WTC11 (cell line): ENCODE measurements around the gene AHR. TPM values are rescaled to one million over a fixed set of nuclear protein-coding genes. Genes with fewer than 3 reads are reported as not detected.

Experiments
- ATAC-seq: fragments of 200-7000 bp; cut with Tn5 transposase; 2 replicates; pipeline ENCODE4 v1.10.0; 2021; ENCODE audit warnings: mild to moderate bottlenecking, moderate library complexity
- CTCF ChIA-PET: fragments of 300-600 bp; sonication (Branson Sonifier 250); formaldehyde crosslinking; loops from one replicate; lab custom pipeline; 2021; ENCODE audit warnings: antibody characterized with exemption; lab: Charles Lee
- POLR2A ChIA-PET: fragments of 350-600 bp; sonication (Branson Sonifier 250); formaldehyde crosslinking; loops from one replicate; lab custom pipeline; 2021; ENCODE audit warnings: antibody characterized with exemption; lab: Charles Lee
- DNase-seq: peaks from one replicate; pipeline ENCODE4 v3.0.0; 2021; ENCODE audit warnings: low spot score
- H3K27ac Mint-ChIP-seq: 2 replicates; pipeline ENCODE4 v1.8.0; 2021; ENCODE audit warnings: mixed read lengths
- H3K27me3 Mint-ChIP-seq: 2 replicates; pipeline ENCODE4 v1.8.0; 2021; ENCODE audit warnings: low read depth, mild to moderate bottlenecking, moderate library complexity, mixed read lengths
- H3K36me3 Mint-ChIP-seq: 2 replicates; pipeline ENCODE4 v1.8.0; 2021; ENCODE audit warnings: mixed read lengths
- H3K4me1 Mint-ChIP-seq: 2 replicates; pipeline ENCODE4 v1.8.0; 2022; ENCODE audit warnings: mixed read lengths
- H3K4me3 Mint-ChIP-seq: 2 replicates; pipeline ENCODE4 v1.8.0; 2021; ENCODE audit warnings: mild to moderate bottlenecking, moderate library complexity, mixed read lengths
- H3K9me3 Mint-ChIP-seq: 2 replicates; pipeline ENCODE4 v1.8.0; 2021; ENCODE audit warnings: mixed read lengths
- CREM ChIP-seq: sonication (generic); formaldehyde crosslinking; IDR thresholded peaks from 2 replicates; pipeline ENCODE4 v1.8.1; 2022; ENCODE audit warnings: mild to moderate bottlenecking, missing genetic modification reagents, moderate library complexity
- ELF4 ChIP-seq: sonication (generic); formaldehyde crosslinking; IDR thresholded peaks from 2 replicates; pipeline ENCODE4 v1.8.1; 2022; ENCODE audit warnings: low read depth, mild to moderate bottlenecking, moderate library complexity, missing genetic modification reagents
- EMX1 ChIP-seq: fragments of 250-450 bp; sonication (Bioruptor Pico); IDR thresholded peaks from 2 replicates; pipeline ENCODE4 v1.8.0; 2021; ENCODE audit warnings: mild to moderate bottlenecking
- GTF2I ChIP-seq: fragments of 250-450 bp; sonication (Bioruptor Pico); conservative IDR thresholded peaks from 2 replicates; pipeline ENCODE4 v1.4.0; 2021; ENCODE audit warnings: mild to moderate bottlenecking
- IRF2 ChIP-seq: sonication (generic); formaldehyde crosslinking; IDR thresholded peaks from 2 replicates; pipeline ENCODE4 v1.8.0; 2022; ENCODE audit warnings: low read depth, missing genetic modification reagents, borderline replicate concordance
- JAZF1 ChIP-seq: fragments of 250-450 bp; sonication (Bioruptor Pico); IDR thresholded peaks from 2 replicates; pipeline ENCODE4 v1.9.0; 2021; ENCODE audit warnings: moderate library complexity, mild to moderate bottlenecking, inconsistent platforms
- TEAD4 ChIP-seq: sonication (generic); formaldehyde crosslinking; IDR thresholded peaks from 2 replicates; pipeline ENCODE4 v1.8.0; 2022; ENCODE audit warnings: mild to moderate bottlenecking, missing genetic modification reagents
- TP53 ChIP-seq: sonication (generic); formaldehyde crosslinking; IDR thresholded peaks from 2 replicates; pipeline ENCODE4 v1.8.1; 2023; ENCODE audit warnings: mild to moderate bottlenecking, missing genetic modification reagents
- ZNF671 ChIP-seq: fragments of 250-450 bp; sonication (Bioruptor Pico); IDR thresholded peaks from 2 replicates; pipeline ENCODE4 v1.8.0; 2021; ENCODE audit warnings: mild to moderate bottlenecking
- total RNA-seq: library from RNA; stranded (reverse); gene quantifications from 3 replicates; pipeline ENCODE4 v1.2.3, GENCODE V29; 2021
- TF ChIP-seq, protein P1 (sequence below): sonication (generic); formaldehyde crosslinking; IDR thresholded peaks from 2 replicates; pipeline ENCODE4 v1.8.1; 2022; ENCODE audit warnings: low read depth, missing genetic modification reagents, borderline replicate concordance
- TF ChIP-seq, protein P2 (sequence below): fragments of 250-450 bp; sonication (Bioruptor Pico); IDR thresholded peaks from 2 replicates; pipeline ENCODE4 v1.9.0; 2021; ENCODE audit warnings: mild to moderate bottlenecking, borderline replicate concordance
- TF ChIP-seq, protein P3 (sequence below): sonication (generic); formaldehyde crosslinking; IDR thresholded peaks from 2 replicates; pipeline ENCODE4 v1.8.1; 2023; ENCODE audit warnings: mild to moderate bottlenecking, missing genetic modification reagents
- TF ChIP-seq, protein P4 (sequence below): sonication (generic); formaldehyde crosslinking; IDR thresholded peaks from 2 replicates; pipeline ENCODE4 v1.8.0; 2022; ENCODE audit warnings: missing genetic modification reagents
- TF ChIP-seq, protein P5 (sequence below): sonication (generic); formaldehyde crosslinking; IDR thresholded peaks from 2 replicates; pipeline ENCODE4 v1.8.0; 2022; ENCODE audit warnings: mild to moderate bottlenecking, missing genetic modification reagents
- TF ChIP-seq, protein P6 (sequence below): sonication (generic); formaldehyde crosslinking; IDR thresholded peaks from 2 replicates; pipeline ENCODE4 v1.8.0; 2023; ENCODE audit warnings: missing genetic modification reagents, mild to moderate bottlenecking, borderline replicate concordance

The AHR gene
- total RNA-seq, 1 experiment from 2014 or later, result 5.8 TPM

DNA sequence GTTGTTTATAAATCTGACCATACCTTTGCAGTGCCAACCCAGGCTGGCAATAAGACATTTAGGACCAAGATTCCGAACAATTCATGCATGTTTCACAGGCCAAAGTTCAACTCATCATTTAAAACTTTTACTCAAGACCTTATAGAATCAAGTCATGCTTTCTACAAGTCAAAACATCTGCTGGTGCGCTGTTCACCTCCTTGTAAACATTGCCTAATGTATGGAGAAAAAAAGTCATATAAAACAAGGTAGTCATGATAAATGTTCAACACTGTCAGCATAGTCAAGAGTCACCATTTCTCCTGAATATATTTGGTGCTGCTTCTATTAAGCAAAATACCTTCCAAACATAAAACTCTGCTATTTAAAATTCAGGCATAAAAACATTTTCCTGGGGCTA is 42.1 kb upstream of the AHR start:
- no peak for ATAC-seq
- Mint-ChIP-seq H3K4me1 (no peaks in the 10 kb centered on the region), H3K27me3 (no peaks in the 10 kb centered on the region), H3K36me3 (no peaks in the 10 kb centered on the region), H3K27ac (no peak overlapping the region), H3K9me3 (peaks cover 14% of the 10 kb centered on the region), H3K4me3 (no peak overlapping the region)
- TF ChIP-seq, protein P1, sequence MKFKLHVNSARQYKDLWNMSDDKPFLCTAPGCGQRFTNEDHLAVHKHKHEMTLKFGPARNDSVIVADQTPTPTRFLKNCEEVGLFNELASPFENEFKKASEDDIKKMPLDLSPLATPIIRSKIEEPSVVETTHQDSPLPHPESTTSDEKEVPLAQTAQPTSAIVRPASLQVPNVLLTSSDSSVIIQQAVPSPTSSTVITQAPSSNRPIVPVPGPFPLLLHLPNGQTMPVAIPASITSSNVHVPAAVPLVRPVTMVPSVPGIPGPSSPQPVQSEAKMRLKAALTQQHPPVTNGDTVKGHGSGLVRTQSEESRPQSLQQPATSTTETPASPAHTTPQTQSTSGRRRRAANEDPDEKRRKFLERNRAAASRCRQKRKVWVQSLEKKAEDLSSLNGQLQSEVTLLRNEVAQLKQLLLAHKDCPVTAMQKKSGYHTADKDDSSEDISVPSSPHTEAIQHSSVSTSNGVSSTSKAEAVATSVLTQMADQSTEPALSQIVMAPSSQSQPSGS (CRISPR knock-in tag), result no peak
- TF ChIP-seq, protein P2, sequence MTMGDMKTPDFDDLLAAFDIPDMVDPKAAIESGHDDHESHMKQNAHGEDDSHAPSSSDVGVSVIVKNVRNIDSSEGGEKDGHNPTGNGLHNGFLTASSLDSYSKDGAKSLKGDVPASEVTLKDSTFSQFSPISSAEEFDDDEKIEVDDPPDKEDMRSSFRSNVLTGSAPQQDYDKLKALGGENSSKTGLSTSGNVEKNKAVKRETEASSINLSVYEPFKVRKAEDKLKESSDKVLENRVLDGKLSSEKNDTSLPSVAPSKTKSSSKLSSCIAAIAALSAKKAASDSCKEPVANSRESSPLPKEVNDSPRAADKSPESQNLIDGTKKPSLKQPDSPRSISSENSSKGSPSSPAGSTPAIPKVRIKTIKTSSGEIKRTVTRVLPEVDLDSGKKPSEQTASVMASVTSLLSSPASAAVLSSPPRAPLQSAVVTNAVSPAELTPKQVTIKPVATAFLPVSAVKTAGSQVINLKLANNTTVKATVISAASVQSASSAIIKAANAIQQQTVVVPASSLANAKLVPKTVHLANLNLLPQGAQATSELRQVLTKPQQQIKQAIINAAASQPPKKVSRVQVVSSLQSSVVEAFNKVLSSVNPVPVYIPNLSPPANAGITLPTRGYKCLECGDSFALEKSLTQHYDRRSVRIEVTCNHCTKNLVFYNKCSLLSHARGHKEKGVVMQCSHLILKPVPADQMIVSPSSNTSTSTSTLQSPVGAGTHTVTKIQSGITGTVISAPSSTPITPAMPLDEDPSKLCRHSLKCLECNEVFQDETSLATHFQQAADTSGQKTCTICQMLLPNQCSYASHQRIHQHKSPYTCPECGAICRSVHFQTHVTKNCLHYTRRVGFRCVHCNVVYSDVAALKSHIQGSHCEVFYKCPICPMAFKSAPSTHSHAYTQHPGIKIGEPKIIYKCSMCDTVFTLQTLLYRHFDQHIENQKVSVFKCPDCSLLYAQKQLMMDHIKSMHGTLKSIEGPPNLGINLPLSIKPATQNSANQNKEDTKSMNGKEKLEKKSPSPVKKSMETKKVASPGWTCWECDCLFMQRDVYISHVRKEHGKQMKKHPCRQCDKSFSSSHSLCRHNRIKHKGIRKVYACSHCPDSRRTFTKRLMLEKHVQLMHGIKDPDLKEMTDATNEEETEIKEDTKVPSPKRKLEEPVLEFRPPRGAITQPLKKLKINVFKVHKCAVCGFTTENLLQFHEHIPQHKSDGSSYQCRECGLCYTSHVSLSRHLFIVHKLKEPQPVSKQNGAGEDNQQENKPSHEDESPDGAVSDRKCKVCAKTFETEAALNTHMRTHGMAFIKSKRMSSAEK (CRISPR knock-in tag), result no peak
- TF ChIP-seq JAZF1 (CRISPR knock-in tag), result no peak
- no peak for TF ChIP-seq GTF2I (CRISPR knock-in tag)
- TF ChIP-seq, protein P3, sequence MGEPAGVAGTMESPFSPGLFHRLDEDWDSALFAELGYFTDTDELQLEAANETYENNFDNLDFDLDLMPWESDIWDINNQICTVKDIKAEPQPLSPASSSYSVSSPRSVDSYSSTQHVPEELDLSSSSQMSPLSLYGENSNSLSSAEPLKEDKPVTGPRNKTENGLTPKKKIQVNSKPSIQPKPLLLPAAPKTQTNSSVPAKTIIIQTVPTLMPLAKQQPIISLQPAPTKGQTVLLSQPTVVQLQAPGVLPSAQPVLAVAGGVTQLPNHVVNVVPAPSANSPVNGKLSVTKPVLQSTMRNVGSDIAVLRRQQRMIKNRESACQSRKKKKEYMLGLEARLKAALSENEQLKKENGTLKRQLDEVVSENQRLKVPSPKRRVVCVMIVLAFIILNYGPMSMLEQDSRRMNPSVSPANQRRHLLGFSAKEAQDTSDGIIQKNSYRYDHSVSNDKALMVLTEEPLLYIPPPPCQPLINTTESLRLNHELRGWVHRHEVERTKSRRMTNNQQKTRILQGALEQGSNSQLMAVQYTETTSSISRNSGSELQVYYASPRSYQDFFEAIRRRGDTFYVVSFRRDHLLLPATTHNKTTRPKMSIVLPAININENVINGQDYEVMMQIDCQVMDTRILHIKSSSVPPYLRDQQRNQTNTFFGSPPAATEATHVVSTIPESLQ (CRISPR knock-in tag), result no peak
- TF ChIP-seq EMX1 (CRISPR knock-in tag), result no peak
- TF ChIP-seq, protein P4, sequence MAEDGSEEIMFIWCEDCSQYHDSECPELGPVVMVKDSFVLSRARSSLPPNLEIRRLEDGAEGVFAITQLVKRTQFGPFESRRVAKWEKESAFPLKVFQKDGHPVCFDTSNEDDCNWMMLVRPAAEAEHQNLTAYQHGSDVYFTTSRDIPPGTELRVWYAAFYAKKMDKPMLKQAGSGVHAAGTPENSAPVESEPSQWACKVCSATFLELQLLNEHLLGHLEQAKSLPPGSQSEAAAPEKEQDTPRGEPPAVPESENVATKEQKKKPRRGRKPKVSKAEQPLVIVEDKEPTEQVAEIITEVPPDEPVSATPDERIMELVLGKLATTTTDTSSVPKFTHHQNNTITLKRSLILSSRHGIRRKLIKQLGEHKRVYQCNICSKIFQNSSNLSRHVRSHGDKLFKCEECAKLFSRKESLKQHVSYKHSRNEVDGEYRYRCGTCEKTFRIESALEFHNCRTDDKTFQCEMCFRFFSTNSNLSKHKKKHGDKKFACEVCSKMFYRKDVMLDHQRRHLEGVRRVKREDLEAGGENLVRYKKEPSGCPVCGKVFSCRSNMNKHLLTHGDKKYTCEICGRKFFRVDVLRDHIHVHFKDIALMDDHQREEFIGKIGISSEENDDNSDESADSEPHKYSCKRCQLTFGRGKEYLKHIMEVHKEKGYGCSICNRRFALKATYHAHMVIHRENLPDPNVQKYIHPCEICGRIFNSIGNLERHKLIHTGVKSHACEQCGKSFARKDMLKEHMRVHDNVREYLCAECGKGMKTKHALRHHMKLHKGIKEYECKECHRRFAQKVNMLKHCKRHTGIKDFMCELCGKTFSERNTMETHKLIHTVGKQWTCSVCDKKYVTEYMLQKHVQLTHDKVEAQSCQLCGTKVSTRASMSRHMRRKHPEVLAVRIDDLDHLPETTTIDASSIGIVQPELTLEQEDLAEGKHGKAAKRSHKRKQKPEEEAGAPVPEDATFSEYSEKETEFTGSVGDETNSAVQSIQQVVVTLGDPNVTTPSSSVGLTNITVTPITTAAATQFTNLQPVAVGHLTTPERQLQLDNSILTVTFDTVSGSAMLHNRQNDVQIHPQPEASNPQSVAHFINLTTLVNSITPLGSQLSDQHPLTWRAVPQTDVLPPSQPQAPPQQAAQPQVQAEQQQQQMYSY (CRISPR knock-in tag), result no peak
- no peak for TF ChIP-seq TP53 (CRISPR knock-in tag)
- no peak for TF ChIP-seq CREM (CRISPR knock-in tag)
- TF ChIP-seq, protein P5, sequence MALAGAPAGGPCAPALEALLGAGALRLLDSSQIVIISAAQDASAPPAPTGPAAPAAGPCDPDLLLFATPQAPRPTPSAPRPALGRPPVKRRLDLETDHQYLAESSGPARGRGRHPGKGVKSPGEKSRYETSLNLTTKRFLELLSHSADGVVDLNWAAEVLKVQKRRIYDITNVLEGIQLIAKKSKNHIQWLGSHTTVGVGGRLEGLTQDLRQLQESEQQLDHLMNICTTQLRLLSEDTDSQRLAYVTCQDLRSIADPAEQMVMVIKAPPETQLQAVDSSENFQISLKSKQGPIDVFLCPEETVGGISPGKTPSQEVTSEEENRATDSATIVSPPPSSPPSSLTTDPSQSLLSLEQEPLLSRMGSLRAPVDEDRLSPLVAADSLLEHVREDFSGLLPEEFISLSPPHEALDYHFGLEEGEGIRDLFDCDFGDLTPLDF (CRISPR knock-in tag), result no peak
- TF ChIP-seq IRF2 (CRISPR knock-in tag), result no peak
- TF ChIP-seq TEAD4, result no peak
- no peak for TF ChIP-seq ZNF671
- no peak for TF ChIP-seq ELF4 (CRISPR knock-in tag)
- TF ChIP-seq, protein P6, sequence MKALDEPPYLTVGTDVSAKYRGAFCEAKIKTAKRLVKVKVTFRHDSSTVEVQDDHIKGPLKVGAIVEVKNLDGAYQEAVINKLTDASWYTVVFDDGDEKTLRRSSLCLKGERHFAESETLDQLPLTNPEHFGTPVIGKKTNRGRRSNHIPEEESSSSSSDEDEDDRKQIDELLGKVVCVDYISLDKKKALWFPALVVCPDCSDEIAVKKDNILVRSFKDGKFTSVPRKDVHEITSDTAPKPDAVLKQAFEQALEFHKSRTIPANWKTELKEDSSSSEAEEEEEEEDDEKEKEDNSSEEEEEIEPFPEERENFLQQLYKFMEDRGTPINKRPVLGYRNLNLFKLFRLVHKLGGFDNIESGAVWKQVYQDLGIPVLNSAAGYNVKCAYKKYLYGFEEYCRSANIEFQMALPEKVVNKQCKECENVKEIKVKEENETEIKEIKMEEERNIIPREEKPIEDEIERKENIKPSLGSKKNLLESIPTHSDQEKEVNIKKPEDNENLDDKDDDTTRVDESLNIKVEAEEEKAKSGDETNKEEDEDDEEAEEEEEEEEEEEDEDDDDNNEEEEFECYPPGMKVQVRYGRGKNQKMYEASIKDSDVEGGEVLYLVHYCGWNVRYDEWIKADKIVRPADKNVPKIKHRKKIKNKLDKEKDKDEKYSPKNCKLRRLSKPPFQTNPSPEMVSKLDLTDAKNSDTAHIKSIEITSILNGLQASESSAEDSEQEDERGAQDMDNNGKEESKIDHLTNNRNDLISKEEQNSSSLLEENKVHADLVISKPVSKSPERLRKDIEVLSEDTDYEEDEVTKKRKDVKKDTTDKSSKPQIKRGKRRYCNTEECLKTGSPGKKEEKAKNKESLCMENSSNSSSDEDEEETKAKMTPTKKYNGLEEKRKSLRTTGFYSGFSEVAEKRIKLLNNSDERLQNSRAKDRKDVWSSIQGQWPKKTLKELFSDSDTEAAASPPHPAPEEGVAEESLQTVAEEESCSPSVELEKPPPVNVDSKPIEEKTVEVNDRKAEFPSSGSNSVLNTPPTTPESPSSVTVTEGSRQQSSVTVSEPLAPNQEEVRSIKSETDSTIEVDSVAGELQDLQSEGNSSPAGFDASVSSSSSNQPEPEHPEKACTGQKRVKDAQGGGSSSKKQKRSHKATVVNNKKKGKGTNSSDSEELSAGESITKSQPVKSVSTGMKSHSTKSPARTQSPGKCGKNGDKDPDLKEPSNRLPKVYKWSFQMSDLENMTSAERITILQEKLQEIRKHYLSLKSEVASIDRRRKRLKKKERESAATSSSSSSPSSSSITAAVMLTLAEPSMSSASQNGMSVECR, result no peak
- CTCF ChIA-PET, result no interaction called here
- POLR2A ChIA-PET, result no interaction called here
- DNase-seq, result no peak
